Daoy (cell line): Measurements from ENCODE around the gene OSR1. TPM values are rescaled to one million over a fixed set of nuclear protein-coding genes. Genes with fewer than 3 reads are reported as not detected.
"Not testable (repeated sequence)": the region's sequence is repeated elsewhere in the genome, so short reads cannot be mapped to it uniquely, and the experiment has no call there.

ENCODE experiments used
- DNase-seq: peaks from one replicate; pipeline ENCODE4 v3.0.0-alpha.2; 2015; ENCODE audit warnings: low read depth
- total RNA-seq: library from RNA; depleted of rRNA; stranded (reverse); fragments of >200 nt; shearing (Covaris generic); gene quantifications from 2 replicates; pipeline ENCODE4 v1.2.3, GENCODE V29; 2014; rRNA removed

Gene OSR1
- total RNA-seq = 0.06 TPM in 1 of 2 replicates, not detected in the other

DNA sequence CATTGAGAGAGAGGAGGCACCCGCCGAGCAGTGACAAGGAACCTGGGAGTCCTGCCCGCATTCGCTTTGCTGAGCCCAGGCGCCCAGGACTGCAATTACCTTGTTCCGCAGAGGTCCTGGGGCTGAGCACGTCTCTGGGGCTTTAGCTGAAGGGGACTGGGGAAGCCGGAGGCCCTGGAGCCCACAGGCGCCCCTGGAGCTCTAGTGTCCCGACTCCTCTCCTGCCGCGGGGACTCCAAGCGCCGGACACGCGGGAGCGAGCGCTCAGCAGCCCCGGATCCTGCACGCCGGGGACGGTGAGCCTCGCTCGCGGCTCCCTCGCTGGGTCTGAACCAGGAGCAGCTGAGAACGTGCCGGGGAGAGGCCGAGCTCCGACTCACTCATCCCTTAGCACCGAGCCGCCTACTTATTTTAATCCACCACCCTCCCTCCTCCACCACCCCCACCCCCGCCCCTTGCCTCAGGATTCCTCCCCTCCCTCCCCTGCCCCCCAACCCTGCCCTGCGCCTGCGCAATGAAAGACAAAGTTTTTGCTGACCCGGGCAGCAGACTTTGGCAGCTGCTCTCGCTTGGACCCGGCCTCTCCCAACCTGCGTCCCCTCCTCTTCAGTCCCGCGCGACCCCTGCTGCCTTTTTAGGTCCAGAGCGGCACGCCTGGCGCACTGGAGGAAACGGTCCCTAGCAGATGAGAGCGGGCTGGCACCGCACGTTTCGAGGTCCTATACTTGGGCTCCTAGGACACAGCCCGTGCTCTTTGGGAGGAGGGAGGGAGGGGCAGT is at the start of gene OSR1:
Gene OSR1, minus strand, starts transcription at position 382 of the 779 bp plus-strand sequence. CDS start 4,818 bp downstream, outside the sequence.
- DNase-seq = peak; percentile 65

DNA sequence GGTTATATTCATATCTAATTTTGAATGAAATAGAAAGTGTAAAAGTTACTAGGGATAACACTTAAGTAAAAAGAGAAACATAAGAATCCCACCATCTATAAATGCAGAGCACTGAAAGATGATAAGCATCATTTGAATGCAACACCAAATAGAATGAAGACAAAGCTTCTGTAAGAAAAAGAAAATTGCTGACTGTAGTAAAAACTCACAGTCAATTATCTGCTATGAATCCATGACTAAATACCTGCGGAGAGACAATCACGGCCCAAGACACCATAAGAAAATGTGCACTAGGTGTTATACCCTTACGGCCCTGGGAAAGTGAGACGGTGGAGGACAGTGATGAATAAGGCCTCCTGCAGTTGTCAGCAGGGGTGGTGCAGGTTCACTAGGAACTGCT is 45.4 kb upstream of the OSR1 start:
- DNase-seq = no peak

DNA sequence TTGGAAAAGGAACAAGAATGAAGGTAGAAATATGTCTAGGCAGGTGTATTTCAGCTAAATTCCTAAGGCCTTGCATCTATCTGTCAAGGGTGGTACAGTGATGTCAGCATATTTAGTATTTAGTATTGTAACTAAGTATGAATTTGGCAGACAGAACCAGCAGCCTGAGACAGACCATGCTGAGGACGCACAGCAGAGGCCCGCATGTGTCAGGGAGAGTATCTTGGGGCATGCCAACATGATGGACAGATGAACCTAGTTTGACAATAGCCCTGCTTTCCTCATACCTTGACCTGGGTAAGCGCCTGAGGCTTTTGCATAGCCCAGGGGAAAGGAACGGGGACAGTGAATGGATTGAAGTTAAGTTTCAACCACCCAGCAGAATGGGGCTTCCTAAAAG is 33.8 kb upstream of the OSR1 start:
- no peak for DNase-seq

DNA sequence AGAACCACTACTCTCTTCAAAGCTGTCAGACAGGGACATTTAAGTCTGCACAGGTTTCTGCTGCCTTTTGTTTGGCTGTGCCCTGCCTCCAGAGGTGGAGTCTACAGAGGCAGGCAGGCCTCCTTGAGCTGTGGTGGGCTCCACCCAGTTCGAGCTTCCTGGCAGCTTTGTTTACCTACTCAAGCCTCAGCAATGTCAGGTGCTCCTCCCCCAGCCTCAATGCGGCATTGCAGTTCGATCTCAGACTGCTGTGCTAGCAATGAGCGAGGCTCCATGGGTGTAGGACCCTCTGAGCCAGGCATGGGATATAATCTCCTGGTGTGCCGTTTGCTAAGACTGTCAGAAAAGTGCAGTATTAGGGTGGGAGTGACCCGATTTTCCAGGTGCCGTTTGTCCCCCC is 31.0 kb upstream of the OSR1 start:
- not testable (repeated sequence) for DNase-seq

DNA sequence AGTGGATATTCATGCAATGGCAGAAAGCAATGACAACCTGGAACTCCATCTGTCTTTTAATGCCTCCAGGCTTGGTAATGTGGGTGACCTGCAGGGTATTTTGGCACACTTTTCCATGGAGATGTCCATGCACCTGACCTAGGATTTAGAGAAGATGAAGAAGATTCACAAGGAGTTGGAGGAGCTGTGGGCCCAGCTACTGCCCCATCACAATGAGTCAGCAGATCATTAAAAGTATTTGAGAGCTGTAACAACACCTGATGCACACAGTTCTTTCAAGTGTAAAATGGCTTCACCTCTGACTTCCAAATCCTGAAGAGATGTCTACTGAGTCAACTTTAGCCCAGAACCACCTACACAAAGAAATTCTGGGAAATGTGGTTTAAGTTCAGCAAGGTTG is 22.1 kb upstream of the OSR1 start:
- no peak for DNase-seq

DNA sequence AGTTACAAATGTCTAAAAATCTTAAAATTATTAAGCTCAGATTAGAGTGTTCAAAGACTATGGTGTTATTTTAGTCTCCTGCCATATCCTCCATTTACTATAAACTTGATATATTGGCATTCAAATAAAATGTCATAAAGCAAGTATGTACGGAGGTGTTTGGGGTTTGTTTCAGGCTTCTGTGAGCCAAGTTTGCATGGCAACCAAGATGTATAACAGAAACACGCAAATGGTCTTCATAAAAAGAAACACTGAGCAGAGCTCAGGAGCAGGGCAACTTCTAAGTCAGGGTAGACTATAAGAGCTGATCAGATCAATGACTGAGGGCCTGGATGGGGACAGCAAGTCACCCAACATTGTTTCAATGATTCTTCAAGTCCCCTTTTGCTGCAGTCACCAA is 20.5 kb upstream of the OSR1 start:
- no peak for DNase-seq

DNA sequence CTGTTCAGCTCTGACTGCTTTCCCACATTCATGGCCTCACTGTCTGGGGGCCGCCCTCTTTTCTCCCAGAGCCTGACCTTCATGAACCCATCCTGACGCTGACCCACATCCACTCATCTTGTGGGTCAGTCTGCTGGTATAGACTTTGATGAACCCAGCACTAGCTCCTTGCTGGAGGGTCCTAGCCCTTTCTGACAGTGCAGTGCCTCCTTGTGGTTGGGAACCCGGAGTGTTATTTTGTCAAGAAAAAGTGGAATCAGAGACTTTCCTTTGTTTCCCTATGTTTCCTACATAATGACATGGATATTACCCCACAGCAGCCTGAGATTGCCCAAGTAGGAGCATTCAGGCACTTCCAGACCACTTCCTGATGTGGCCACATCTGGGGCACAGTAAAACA is 19.3 kb upstream of the OSR1 start:
- DNase-seq = no peak

DNA sequence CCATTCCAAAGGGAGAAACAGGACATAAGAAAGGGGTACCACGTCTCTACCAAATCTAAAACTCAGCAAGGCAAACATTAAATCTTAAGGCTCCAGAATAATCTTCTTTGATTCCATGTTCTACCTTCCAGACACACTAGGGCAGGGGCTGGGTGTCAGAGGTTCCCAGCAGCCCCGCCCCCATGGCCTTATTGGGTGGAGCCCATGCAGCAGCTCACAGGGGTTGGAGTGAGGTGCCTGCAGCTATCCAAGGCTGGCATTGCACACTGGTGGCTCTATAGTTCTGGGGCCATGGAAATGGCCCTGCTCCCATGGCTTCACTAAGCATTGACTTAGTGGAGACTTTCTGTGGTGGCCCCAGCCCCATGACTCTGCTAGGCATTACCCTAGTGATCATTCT is 14.9 kb upstream of the OSR1 start:
- no peak for DNase-seq

DNA sequence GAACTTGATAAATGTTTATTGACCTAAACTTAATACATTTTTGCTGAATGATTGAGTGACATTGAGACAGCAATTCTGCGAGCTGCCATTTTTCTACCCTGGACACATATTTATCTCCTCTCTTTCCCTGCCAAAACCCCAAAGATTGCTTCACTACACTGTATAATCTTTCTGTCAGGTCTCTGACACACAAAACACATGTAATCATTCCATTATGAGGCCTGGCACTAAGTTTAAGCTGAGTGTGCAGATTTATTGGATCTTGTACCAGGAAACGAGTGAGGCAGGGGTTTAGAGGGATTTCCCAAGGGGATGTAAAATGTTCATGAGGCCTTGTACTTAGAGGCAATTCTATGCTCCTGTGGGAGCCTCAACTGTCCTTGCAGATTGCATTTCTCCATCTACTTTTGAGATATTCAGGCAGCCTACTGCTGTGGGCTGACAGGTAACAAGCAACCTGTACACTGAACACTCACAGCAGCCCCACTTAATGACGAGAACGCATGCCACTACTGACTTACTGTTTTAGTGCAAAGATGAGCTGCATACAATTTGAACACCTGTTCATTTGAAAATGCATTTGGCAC is 13.7 kb upstream of the OSR1 start:
- DNase-seq = no peak

DNA sequence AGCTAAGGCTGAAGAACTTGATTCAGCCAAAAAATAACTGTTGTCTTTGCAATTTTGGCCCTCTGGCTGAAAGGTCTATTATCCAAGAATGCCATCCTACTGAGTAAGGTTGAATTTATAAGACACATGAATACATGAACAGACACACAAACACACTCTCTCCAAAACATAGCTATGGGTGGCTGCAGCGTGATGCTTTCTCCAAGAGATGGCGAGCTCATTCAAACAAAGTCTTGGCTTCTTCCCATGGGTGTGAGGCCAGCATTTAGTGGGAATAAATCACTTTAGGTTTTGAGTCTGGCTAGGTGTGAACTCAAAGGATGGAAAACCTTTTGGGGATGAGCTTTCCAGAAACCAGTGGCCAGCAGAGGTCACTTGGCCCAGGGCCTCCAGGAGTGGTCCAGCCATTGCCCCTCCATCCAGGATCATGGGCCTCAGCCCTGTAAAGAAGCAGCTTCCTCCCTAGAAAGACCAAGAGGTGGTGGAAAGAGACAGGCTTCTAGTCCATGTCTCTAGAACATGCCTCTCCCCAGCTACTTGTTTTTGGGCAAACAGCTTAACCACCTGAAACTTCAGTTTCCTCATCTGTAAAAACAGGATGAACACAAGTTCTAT is 11.0 kb upstream of the OSR1 start:
- DNase-seq = no peak

DNA sequence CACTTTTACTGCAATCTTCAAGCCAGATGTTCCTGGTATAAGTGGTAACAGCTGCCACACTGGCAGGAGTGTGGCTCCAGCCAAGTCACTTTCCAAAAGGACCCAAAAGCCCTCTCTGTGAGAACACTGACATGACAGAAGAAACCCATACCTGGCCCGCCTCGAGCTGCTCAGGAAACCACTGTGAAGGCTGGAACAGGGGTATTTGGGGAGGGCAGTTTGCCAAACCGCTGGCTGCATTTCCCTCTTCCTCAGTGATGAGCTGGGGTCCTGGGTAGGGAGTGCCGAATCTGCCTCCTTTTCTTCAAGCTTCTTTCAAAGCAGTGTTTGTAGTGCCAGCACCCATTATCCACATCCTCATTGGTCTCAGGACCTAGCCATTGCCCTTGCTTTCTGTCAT is 10.3 kb upstream of the OSR1 start:
- no peak for DNase-seq

DNA sequence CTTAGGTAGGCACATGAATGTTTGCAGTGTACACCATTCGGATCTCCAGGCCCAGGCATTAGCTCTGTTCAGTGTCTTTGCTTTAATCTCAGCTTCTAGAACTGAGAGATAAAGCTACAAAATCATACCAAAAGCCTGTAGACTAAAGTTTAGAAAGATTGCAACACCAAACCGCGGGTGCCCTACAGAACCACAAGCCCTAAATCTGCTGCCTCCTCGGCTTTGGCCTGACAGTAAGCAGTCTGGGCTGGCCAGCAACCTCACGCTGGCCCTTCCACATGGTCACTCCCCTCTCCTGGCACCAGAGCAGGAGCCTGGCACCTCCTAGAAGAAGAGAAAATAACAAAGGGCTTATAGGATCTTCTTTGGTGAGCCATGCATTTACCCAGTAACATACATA is 8.9 kb upstream of the OSR1 start:
- DNase-seq = no peak

DNA sequence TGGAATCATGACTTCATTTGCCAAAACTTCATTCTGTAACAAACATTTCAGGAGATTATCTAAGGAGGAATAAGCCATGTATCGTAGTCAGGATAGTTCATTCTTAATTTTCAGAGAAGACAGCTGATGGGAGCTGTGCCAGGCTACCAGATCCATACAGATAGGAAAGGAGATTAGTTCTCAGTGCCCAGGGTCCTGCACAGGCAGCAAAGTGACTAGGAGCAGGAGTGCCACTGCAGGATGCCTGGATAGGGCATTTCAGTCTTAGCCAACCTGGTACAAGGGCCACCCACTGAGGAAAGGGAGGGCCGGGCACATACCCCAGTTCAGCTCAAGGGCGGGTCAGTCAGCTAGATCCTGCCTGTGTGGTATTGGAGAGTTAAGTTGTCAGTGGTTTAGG is 6.7 kb upstream of the OSR1 start:
- no peak for DNase-seq

DNA sequence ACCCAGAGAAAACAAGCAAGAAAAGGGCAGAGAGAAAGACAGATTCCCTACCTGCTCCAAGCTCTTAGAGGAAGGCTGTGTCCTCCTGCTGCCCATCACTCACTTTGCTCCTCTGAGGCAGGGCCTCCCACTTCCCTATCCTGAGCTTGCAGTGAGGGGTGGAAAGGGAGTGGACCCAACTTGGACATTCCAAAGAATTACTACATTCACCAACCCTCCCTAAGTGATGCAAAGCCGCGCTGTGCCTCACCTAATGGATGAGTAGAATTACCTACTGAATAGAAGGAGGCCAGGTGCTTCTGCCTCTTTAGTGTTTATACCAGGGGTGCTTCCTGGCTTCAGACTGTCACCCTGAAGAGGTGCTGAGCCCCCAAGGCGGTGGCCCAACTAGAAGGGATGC is 5.6 kb upstream of the OSR1 start:
- DNase-seq = no peak

DNA sequence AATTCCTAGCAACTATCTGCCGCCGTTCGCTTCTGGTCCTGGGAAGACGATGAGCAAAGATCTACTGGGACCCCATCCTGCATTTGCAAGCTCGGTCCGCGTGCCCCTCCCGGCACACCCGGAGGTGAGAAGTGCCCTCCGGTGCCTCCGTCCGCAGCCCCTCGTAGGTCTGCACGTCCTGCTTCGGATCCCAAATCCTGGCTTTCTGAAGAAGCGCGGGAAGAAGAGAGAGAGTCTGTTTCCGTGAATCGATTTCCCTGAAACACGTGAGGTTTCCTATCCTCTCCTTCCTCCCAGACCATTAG is 5.0 kb upstream of the OSR1 start:
- DNase-seq = no peak

DNA sequence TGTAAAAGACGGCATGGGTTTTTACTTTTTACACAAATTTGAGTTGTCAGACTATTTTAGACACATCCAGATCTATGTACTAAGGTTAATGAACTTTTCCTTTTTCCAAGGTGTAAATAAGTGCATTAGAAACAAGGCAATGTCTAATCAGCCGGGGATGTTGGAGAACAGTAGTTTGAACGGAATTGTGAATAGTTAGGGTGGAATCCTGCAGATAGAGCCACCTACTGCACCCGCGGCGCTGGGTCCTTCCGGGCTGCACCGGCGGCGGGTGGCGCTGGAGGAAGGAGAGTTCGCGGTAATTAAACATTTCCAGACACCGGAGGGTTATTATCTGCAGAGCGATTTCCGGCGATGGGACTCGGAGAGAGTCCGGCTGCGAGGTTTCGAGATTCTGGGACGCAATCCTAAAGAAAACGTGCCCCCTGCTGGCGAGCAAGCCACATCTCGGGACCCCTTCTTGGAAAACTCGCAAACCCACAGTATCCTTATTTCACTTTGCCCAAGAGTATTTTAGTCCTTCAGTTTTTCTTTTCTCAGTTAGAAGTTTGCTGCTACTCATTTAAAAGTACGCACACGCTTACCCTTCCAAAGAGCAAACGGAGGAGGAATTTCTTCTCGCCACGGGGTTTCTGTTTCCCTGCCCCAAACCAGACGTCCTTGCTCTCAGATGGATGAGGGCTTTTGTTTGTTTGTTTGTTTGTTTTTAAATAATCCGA is 4.5 kb upstream of the OSR1 start:
- DNase-seq = peak; percentile 83

DNA sequence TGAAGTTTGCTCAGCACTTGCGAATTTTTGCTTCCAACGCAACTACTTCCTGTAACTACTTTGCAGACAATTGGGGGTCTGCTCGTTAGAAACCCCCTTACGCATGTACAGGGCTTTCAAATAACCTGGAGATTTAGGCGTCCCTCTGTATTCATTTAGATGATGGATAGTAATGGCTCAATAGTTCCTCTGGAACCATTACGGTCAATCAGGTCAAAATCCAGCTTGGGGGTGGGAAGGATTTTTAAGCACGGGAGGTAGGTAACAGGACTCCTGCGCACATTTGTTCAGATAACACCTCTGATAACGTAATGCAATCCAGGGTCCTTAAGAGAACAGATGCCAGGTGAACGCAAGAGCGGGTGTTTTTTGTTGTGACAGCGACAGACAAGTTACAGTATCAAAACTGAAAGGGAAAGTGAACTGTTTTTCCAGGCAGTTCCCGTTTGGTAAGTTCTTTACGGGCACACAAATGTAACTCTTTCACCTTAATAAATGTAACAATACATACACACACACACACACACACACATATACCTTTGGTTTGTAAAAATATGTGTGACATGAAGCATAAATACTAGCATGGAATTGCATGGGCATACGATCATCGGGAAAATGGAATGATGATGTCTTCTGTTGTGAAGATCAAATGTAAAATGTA is 3.8 kb upstream of the OSR1 start:
- no peak for DNase-seq

DNA sequence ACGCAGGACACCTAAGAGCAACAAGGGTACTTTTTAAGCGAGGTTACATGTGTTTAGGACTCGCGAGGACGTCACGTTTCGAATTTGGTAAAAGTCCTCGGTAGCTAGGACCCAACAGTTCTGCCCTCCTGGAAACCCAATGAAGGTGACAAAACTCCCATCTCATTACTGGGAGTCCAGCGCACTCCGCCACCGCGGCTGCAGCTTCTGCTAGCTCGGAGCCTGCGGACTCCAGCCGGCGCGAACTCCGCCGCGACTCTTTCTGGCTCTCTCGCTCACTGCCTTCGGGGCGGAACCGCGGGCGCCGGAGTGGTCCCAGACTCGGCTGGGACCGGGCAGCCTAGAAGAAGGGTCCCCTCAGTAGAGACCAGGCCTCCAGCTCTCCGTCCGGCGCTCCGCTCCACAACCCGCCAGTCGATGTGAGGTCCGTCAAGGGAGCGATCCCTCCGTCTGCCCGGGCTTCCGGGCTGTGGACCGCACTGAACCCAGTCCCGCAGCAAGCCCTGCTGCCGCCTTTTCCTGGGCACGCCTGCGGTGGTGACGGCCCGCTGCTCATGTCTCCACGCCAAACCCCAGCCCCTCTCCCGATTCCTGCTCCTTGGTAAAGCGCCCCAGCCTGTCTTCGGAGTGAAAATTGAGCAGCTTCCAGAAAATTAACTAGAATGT is 3.0 kb upstream of the OSR1 start:
- peak; percentile 35 for DNase-seq

DNA sequence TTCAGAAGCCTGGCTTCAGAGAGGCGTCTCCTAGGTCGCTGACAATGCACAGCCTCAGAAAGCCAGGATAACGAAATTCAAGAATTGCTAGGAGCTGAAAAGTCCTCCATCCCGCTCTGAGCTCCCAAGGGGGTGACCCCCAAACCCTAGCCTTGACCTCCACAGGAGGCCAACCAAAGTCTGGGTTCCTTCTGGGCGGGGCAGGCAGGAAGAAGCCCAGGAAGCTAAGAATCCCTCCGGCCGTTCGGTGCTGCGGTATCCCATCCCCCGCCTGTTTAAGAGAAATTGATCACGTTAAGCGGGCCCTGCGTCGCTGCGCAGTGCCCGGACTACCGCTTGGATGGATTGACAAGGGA is 2.5 kb upstream of the OSR1 start:
- DNase-seq = no peak

DNA sequence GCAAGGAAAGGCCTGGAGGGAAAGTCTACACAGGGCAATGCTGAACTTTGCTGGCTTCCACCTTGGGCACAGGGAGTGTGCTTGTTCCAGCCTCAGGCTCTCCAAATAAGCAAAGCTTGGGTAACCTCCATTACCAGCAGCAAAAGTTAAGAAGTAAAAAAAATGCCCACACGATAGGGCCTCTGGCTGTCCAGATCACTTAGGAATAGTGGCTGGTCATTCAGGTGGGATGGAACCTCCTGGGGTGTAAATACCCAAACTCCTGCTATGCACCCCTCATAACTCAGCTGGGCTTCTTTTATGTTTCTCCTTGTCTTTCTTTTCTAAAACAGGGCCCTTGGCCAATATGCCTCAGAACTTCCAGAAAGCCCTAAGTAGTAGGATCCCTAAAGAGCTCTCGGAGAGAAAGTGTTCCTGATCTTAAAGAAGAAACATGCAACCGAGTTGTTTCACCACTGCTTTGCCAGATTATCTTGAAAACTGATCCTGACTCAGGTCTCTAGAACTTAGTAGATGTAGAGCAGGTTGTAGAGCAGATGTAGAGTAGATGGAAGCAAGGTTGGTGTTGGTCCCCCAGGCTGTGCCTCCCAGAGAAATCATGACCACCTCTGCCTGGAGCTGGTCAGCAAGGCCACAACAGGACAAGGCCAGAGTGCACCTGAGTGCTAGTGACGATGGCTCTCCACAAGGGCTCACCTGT is 2.0 kb upstream of the OSR1 start:
- DNase-seq = no peak

DNA sequence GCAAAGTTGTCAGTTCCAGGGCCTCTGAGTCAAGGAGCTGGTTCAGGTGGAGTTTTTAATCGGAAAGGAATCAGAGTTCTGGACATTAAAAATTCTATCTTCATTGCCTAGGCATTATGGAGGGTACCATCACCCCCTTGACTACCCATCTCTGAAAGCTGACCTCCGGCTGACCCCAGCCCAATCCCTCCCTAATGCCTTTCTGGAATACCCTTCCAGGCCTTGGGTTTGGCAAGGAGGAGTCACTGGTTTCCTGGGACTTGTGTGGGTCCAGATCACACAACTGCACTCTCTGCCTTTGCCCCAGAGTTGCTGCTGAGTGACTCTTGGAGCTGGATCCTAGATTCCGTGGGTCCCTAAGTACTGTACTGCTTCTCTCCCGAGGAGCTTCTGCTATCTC is 1.0 kb upstream of the OSR1 start:
- DNase-seq = no peak
